GM18861 (cell line): ENCODE data around the gene ELP4.

Experiments
- ATAC-seq: cut with Tn5 transposase; IDR thresholded peaks from one replicate; pipeline ENCODE4 v1.9.1; 2021; ENCODE audit not compliant: unreplicated experiment

The ELP4 gene

DNA sequence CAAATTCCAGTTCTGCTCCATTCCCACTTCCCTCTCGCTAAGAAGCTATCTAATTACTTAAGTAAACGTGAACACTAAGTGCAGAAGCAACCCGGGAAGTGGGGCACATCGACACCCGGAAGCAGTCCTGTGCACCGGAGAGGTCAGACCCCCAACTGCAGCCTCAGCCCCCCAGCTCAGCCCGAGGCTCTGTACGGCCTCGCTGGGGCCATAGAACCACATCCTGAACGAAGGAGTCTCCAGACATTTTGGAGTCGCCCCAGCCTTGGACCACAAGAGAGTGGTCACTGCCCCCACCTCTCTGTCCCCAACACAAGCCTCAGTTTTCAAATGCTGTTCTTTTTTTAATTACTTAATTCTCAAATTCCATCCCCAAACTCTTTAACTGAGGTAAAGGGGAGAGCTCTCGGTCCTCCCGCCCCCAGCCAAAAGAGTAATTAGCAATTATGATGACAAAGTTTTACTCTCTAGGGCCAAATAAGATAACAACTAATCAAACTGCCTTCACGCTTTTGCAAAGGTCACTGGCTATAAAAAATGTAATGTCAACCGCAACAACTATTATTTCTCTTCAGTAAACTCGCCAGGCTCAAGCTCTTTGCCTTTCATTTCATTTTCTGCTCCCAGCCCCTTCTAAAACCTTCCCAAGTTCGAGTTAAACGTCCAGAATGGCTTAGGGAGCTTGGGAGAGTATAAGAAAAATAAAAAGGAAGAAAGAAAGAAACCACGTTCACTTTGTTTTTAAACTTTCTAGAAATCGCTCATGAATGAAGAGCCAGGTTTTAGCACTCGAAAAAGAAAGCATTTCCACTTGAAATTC lies 299.4 kb downstream of the ELP4 start:
- ATAC-seq = no peak

DNA sequence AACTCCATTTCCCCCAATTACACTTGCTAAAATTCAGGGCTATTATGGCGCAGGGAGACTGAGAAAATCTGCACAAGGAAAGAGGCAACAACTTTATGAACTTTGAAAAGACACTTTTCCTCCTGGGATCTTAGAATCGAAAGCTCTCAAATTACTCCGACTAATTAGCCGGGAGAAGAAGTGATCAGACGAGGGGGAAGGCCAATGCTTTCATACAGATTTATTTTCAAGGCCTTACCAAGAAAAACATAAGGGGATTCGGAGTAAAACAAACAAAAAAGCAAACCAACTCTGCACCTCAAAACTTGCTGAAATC lies 299.9 kb downstream of the ELP4 start:
- ATAC-seq = no peak

DNA sequence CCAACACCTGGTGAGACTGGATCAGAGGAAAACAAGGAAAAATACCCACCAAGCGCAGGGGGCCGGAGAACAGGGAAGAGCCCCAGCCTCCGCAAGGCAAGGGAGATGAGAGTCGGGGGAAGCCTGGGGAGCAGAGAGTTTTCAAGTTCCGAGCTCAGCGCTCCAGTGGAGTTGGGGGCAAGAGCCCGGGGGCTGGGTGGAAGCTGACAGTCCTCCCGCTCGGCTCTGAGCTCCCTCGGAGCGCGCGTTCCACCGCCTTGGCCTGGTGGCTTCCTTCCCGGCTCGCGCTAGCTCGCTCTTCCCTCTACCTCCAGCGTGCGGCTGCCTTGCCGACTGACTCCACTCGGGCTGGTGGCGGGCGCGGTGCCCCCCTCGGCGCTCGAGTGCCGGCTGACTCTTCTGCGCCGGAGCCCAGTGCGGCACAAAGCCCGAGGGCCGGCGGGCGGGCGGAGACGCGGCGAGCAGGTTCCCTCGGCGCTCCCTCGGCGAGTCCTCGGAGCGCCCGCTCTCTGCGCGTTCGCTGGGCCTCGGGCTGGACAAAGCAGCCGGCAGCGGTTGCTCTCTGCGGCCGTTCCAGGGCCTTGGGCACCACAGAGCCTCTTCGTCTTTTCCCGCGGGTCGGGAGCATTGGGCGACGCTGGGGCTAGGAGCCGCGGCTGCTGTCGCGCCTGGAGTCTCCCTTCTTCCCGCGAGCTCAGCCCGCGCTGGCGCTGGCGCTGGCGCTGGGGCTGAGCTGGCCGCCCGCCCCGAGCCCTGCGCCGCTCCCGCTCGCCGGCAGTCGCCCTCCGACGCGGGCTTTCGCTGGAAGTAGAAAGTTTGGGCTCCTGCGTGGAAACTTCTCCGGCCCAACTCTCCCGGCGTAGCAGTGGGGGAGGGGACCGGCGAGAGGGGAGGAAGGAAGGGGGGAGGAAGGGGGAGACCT lies 300.6 kb downstream of the ELP4 start:
- ATAC-seq = no peak

DNA sequence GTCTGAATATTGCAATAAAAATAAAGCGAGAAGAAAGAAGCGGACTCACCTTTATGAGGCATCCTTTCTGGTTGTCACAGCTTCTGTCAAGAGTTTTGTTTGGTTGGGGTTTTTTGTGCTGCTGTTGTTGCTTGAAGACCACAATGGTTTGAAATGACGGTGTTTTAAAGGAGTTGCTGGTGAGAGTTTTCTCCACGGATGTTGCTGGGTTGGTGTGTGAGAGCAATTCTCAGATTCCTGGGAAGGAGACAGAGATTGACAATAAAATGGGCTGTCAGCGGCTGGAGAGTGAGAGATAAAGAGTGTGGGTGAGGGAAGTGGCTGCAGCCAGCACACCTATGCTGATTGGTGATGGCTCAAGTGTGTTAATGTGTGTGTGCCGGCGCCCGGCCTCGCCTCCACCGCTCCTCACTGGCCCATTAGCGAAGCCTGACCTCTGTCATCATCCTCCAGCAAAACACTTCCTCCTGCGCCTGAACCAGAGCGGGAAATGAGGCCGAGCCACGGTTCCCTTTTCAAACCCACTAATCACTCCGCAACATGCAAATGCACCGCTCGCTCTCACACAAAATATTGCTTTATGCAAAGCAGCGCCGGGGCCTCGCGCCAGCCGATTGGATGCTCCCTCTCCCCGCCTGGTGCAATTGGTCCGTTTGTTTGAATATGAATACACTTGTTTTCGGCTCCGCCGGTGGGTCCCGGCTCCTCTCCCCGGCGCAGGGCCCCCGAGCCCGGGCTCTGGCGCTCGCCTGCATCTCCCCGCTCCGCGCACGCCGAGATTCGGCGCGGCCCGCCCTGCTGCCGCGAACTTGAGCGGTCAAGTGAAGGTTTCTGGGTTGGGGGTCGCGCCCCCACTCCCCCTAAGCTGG lies 301.4 kb downstream of the ELP4 start, which contains the start of gene PAX6:
TSS of gene PAX6 (minus strand) at position 544 of the 869 bp plus-strand sequence. CDS start 4,911 bp downstream, outside the sequence.
- peak; percentile 65 for ATAC-seq

DNA sequence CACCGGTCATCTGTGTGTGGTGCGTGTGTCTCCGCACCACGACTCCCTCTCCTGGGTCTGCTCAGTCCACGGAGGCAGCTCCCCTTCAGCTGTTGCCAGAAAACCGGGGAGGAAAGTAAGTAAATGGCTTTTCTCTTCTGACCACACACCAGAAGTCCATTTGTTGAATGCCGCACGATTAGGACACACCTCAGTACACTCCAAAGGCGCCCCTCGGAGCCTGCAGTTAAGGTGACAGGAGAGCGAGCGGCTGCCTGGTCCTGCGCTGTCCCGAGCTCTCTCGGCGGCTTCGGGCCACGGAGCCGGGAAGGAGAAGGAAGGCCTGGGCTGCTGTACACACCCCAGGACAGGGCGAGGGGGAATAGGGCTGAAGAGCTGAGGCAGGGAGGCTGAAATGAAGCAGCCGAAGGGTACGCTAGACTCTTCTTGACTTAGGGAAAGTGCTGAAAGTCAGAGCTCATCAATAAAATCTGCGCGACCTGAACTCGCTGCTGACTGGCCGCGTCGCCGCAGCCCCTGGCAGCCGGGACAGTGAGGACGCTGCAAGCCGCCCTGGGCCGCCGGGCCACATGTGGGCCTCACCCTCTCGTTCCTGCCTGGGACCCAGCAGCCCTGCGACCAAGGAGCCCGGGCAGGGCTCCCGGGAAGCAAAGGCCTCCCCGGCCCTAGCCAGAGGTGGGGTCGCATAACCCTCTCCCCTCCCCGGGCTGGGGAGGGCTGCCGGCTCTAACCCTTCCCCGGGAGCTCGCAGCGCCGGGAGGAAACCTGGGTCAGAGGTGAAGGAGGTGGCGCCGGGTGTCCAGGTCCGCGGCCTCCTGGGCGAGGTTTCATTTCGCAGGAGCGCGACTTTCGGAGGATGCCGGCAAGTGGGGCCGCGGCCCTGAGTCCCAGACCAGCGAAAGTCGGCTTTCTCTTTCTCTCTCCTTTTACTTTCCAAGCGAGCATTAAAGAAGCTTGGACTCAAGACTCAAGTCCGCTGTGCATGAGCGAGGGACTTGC lies 303.1 kb downstream of the ELP4 start:
- no peak for ATAC-seq

DNA sequence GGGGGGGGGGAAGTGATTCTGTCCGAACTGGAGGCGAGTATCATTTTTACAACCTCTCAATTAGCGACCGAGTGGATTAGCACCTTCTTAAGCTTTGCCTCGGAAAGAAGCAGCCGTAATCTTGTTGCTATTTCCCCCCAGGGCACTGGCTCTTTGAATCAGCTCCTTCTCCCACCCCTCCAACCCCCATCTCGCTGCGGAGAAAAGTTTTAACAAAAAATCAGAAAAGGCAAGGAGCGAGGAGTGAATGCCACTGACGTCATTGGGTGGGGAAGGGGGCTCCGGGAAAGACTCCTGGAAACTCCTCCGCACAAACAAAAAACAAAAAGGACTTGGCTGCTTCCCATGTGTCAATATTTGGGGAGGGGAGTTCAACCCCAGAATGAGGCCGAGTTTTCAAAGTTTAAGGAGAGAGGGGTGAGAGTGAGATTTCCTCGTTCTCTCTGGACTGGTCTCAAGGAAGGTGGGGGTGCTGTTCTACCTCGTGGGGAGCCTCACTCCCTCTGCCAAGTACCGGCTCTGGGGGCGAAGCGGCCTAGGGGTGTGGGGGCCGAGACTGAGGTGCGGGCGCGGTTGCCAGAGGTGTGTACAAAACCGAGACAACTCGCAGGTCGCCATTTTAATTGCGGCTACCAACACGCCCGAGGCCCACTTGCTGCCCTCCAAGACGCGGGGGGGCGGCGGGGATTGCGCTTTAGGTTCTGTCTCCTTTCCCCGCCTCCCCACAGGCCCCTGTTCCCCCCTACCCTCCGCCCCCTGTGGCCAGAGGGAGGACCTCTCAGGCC lies 304.0 kb downstream of the ELP4 start:
- ATAC-seq = no peak

DNA sequence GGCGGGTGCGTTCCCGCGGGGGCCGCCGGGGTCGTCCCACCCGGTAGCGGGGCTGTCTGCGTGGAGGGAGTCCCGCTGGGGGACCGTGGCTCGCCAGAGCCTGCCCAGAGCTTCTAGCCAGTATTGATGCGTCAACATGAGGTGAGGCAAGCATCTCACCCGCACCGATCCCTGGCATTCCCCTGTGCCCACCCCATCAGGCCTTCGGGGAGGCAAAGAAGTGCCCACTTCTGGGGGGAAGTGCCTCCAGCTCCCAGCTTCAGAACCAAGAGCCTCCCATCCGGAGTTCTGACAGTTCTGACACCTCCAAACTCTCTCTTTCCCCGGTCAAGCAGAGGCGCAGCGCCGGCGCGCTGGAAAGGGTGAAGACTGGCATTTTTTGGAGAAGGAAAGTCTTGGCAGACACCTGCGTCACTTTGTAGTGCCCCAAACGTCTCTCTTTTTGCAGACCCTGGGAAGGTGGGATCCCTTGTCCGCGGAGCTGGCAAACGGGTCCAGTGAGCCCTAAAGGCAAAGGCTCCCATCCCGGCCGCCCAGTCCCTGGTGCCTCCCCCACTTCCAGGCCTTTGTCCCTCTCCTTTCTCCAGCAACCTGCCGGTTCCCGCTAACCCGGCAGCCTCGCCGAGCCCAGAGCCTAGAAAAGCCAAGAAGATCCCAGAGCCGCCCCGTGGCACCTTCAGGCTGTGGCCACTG lies 304.8 kb downstream of the ELP4 start:
- no peak for ATAC-seq

DNA sequence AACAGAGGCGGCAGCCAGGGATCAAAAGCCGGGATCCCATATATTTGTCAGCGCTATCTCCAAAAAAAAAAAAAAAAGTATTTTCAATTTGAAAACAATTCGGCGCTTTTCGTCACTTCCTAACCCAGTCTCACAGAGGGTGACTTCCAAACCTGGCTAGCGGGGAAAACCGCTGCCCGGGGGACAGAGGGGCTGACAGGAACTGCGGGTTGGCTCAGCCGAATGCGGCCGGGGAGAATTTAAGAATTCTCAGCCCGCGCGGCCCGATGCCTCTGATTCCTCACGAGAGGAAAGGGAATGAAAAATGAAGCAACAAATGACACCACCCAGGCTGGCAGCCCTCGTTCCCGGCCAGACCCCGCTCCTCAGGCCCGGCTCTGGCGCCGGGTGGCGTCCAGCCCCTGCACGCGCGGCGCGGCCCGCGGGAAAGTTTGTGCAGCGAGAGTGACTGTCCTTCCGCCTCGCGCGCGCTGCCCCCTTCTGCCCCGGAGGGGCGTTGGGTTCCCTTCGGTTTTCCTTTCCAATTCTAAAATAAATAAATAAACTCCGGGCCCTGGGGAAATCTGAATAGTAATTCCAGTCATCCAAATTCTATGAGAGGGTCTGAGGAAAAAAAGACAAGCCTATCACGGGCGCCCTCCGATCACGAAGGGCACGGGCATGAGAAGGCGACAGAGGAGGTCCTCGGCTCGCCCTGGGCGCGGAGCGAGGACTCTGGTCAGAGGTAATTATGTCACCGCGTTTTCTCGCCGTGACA lies 306.3 kb downstream of the ELP4 start:
- no peak for ATAC-seq

DNA sequence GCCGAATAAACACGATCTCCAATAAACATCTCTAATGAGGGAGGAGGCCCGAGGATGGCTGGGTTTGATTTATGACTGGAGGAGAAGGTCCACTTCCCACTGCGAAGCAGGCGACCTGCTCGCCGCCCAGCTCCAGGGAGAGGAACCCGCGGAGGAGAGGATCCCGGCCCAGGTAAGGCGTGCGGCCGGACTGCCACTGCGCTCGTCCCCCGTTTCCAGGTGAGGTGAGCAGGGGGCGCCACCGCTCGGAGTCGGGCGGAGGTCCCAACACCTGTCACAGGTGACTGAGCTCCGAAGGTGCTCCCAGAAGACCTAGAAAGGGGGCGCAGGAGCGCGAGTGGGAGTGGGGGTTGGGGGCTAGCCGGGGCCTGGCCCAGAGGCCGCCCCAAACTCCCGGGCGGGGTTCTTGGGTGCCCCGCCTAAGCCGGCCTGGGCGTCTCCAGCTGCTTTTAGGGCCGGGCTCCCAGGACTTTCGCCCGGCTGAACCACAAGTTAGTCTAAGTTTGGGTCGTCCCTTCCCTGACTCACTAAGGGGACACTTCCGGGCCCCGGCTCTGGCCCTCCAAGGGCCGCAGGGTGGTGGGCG lies 307.0 kb downstream of the ELP4 start:
- ATAC-seq = no peak

DNA sequence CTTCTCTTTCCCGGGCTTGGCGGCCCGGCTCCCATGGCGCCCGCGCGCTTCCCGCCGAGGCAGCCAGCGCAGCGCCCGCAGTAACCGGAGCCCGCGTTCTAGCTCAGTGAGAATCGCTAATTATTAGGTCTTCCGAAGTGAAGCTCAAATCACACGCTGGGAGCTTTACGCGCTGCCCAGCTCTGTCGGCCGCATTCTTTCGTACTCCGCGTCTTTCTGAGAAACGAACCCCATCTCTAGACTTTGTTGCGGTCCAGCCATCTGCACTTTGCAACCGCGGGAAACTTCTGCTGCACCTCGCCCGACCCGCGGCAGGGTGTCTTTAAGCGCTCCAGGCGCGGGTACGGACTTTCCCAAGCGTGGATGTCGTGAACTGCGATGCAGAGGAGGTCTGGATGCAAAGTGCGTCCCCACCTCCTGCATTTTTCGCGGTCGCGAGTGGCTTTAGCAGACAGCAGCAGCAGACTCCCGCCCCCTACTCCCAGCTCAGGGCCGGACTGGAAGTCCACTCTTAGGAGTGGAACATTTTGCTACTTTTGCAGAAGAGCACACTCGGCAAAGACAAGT lies 307.6 kb downstream of the ELP4 start:
- ATAC-seq = no peak

DNA sequence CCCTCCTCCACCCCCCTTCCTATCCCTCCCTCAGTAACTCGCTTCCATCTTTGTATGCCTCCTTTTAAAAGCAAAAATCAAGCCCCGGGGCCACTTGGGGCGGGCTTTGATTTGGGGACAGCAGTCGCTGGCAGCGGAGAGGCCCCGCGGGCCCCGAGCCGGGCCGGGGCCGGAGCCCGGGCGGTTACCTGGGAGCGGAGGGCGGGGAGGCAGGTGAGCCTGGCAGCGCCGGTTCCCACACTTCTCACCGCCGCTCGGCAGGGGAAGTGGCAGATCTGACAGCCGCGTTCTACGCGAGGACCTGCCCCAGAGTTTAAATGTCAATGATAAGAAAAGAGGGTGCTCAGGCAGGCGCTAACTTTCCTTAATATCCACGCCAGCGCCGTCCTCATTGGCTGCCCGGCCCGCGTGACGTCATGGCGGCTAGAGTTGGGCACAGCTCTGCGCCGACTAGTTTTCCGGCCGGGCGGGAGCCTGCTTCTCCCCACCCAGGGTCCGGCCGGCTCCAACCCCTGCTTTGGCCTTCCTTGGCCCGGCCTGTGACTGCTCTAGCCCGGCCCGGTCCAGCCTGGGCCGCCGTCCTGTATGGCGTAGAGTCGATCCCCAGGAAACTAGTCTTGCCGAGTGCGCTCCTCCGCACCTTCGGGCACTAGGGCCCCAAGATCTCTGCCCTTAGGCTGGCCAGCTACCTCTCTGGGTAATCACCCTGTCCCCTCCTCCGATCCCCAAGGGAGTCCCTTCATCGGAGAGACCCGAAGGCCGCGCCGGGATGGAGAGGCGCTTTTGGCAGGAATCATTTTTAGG lies 308.3 kb downstream of the ELP4 start:
- ATAC-seq = no peak

DNA sequence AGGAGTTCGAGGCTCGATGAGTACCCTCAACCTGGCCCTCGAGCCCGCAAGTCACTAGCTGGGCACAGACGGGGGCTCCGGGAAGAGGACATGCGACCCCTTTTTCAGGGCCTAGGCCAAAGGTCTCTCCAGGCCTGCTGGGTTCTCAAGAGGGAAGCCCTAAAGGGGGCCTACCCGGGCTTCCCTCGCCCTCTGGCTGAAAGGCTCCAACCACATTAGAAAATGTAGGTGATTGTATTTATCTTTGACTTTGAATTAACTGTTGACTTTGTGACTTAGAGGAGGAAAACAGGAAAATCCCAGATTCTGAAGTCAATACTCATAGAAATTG lies 308.8 kb downstream of the ELP4 start:
- no peak for ATAC-seq

DNA sequence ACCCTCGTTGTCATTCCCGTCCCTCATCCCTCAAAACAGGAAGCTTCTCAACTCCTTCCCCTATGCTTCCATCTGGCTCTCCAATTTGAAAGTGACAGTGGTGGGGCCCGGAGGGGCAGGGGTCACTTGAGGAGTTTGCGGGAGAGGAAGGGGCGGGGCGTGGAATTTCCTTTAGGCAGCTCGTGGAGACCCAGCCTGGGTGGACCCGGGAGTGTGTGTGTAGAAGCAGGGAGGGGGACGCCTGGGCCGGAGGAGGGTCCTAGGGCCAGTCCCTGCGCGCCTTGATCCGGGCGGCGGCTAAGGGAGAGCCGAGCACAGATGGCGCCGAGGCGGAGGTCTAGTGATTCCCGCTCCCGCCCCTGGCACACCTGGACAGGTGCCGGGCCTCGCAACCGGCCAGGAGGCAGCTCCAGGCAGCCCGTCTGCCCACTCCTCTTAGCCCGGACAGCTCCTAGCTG lies 309.3 kb downstream of the ELP4 start:
- no peak for ATAC-seq

DNA sequence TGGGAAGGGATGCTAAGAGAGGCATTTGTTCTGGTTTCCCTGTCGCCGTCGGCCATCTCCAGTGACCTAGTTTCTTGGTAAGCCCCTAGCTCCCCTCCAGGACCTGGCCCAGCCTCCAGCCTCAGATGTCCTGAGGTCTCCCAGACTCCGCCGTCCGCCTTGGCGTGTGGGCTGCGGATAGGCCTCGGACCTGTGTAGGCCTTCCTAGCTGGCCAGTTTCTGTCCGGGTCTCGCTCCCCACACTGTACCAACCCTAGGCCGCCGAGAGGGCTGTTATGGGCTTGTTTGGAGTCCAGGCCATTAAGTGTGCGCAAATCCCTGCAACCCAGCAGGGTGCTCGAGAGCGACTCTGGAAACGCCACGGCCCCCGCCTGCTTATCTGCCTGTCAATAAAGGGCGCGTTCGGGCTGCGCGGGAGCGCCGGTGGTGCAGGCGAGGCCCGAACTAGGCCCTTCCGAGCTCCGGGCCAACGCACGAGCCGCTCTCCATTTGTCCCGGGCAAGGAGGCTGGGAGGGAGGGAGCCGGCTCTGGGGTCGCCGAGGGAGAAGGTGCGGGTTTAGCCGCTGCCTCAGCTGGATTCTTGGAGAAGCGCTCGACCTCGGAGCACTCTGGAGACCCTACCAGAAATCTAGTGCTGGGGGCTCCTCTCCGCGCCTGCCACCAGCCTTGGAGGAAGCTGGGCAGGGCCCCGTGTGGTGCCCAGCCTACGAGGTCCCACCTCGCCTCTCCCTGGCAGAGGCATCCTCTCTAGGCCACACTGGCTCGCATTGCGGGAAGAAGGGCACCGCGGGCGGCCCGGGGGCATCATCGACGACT lies 310.3 kb downstream of the ELP4 start:
- ATAC-seq = no peak

DNA sequence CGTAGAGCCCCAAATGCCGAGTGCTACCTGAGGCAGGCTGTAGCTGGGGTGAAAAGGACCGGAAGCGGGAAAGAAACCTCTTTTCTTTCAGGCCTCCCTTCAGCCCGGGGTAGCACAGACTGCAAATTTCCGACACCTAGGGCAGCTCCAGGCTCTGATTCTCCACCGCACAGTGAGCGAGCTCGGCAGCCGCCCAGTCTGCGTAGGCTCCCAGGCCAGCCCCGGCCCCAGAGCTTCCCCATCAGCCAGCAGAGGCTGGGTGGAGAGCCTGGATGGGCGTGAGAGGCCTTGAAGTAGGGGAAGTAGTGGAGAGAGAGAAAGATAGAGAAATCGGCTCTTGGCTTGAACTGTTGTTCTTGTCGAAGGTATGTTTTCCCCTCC lies 310.9 kb downstream of the ELP4 start:
- no peak for ATAC-seq
